ENCODE results near the gene TWSG1.
"Not testable (repeated sequence)": the region's sequence is repeated elsewhere in the genome, so short reads cannot be mapped to it uniquely, and the experiment has no call there.

The TWSG1 gene

GRCh38 chr18:9335697-9336045, 1.1 kb downstream of the TWSG1 start:
- DNase-seq (ENCODE audit: low read depth) = no peak

- no peak for DNase-seq (ENCODE audit: low read depth)
These were observed 2.3 kb downstream of the TWSG1 start for GRCh38 chr18:9336827-9337226.

GRCh38 chr18:9337873-9338272, 3.3 kb downstream of the TWSG1 start:
- DNase-seq (ENCODE audit: low read depth) = no peak

- no peak for DNase-seq (ENCODE audit: low read depth)
These were observed 5.9 kb downstream of the TWSG1 start for GRCh38 chr18:9340472-9340871.

- DNase-seq (ENCODE audit: low read depth) = no peak
These were observed 9.0 kb downstream of the TWSG1 start for GRCh38 chr18:9343577-9343976.

- no peak for DNase-seq (ENCODE audit: low read depth)
These were observed 12.2 kb downstream of the TWSG1 start for GRCh38 chr18:9346775-9347174.

GRCh38 chr18:9348079-9348671, 13.6 kb downstream of the TWSG1 start:
- DNase-seq (ENCODE audit: low read depth) = no peak

GRCh38 chr18:9348766-9349165, 14.2 kb downstream of the TWSG1 start:
- DNase-seq (ENCODE audit: low read depth) = no peak

GRCh38 chr18:9353596-9353995, 19.0 kb downstream of the TWSG1 start:
- DNase-seq (ENCODE audit: low read depth) = no peak

- no peak for DNase-seq (ENCODE audit: low read depth)
These were observed 19.7 kb downstream of the TWSG1 start for GRCh38 chr18:9354256-9354655.

DNA sequence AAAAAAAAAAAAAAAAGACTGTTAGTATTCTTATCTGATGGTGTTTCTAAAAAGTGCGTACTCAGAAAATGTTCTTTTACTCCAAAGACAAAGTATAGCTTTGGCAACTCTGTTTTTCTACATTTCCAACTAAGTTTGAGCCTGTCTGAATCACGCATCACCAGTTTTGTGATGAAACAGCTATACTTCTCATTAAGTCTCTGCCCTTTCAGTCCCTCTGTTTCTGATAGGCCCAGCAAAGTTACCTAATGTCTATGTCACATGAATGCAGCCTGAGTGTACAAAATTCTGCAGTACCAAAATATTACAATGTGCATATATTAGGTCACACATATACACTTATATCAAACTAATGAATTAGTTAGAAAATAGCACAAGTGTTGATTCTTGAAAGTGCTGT, 22.4 kb downstream of the TWSG1 start:
- DNase-seq (ENCODE audit: low read depth) = no peak

GRCh38 chr18:9359796-9360195, 25.2 kb downstream of the TWSG1 start:
- DNase-seq (ENCODE audit: low read depth) = no peak

GRCh38 chr18:9361191-9361590, 26.6 kb downstream of the TWSG1 start:
- DNase-seq (ENCODE audit: low read depth) = no peak

DNA sequence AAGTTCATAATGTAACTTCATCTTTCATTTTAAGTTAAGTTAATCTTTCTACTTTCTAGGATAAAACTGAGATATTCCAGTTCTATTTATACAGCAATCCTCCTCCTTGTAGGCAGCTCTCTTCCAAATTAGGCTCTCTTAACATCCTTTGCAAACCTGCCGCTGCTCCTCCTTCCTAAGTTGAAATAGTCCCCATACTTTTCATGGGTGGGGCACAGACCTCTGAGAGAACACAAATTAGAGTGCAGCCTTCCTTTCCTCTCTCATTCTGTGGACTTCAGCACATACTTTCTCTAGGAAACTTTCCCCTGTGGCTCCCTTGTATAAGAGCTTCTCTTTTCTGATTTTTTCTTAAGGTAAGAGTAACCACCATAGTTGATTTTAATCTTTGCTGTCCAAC, 28.3 kb downstream of the TWSG1 start:
- no peak for DNase-seq (ENCODE audit: low read depth)

- no peak for DNase-seq (ENCODE audit: low read depth)
These were observed 29.7 kb downstream of the TWSG1 start for GRCh38 chr18:9364242-9364641.

DNA sequence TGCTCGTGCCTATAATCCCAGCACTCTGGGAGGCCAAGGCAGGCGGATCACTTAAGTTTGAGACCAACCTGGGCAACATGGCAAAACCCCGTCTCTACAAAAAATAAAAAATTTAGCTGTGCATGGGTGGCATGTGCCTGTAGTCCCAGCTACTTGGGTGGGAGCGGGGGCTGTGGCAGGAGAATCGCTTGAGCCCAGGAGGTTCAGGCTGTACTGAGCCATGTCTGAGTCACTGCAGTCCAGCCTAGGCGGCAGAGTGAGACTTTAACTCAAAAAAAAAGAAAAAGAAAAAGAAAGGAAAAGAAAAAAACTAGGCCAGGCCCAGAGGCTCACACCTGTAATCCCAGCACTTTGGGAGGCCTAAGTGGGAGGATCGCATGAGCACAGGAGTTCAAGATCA, 30.8 kb downstream of the TWSG1 start:
- DNase-seq (ENCODE audit: low read depth) = no peak

DNA sequence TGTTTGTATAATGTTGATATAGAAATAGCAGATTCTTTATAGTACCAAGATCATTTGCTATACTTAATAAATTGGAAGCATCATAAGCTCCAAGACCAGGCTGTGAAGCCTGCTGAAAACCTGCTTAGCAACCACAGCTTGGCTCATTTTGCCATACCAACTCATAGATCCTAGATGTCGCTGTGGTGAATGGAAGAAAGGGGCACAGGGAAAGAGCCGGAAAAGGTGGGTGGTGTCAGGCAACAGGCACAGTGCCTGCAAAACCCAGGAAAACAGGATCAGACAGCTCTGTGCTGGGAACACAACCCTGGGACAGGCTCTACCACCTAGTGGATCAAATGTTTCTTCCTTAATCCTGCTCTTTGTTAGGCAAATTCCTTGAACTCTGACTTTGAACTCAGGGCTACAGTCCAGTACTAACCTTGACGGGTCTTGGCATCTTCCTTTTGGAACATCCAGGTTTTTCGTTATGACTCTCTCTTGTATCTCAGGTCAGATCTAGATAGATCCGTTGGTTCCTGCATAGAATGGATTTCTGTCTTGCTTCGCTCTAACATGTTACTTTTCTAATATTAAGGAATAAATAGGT, 31.6 kb downstream of the TWSG1 start:
- DNase-seq (ENCODE audit: low read depth) = no peak

DNA sequence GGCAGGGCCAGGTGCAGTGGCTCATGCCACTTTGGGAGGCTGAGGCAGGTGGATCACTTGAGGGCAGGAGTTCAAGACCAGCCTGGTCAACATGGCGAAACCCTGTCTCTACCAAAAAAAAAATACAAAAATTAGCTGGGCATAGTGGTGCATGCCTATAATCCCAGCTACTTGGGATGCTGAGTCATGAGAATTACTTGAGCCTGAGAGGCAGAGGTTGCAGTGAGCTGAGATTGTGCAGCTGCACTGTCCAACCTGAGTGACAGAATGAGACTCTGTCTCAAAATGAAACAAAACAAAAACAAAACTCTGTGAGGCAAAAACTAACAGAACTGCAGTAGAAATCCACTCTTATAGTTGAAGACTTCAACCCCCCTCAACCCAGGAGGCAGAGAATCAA, 38.7 kb downstream of the TWSG1 start:
- DNase-seq (ENCODE audit: low read depth) = not testable (repeated sequence)

DNA sequence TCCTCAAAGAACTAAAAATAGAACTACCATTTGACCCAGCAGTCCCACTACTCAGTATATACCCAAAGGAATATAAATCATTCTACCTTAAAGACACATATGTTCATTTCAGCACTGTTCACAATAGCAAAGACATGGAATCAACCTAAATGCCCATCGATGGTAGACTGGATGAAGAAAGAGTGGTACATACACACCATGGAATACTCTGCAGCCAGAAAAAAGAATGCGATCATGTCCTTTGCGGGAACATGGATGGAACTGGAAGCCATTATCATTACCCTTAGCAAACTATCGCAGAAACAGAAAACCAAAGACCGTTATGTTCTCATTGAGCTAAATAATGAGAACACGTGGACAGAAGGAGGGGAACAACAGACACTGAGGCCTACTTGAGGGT, 44.5 kb downstream of the TWSG1 start:
- no peak for DNase-seq (ENCODE audit: low read depth)

DNA sequence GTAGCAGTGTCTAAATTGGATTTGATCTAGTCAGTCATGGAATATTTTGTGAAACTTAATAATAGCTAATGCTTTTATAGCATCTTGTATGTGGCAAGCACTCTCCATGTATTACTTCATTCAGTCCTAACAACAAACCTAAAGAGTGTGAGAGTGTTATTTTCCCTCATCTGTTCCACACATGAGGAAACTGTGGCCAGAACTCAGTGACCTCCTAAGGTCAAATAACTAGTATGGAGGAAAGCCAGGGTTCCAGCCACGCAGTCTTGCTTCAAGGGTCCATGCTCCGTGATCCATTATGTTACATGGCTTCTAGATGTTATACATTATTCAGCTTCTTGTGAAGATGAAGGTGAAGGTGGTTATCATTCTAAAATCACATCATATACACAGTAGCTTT, 45.5 kb downstream of the TWSG1 start:
- no peak for DNase-seq (ENCODE audit: low read depth)

DNA sequence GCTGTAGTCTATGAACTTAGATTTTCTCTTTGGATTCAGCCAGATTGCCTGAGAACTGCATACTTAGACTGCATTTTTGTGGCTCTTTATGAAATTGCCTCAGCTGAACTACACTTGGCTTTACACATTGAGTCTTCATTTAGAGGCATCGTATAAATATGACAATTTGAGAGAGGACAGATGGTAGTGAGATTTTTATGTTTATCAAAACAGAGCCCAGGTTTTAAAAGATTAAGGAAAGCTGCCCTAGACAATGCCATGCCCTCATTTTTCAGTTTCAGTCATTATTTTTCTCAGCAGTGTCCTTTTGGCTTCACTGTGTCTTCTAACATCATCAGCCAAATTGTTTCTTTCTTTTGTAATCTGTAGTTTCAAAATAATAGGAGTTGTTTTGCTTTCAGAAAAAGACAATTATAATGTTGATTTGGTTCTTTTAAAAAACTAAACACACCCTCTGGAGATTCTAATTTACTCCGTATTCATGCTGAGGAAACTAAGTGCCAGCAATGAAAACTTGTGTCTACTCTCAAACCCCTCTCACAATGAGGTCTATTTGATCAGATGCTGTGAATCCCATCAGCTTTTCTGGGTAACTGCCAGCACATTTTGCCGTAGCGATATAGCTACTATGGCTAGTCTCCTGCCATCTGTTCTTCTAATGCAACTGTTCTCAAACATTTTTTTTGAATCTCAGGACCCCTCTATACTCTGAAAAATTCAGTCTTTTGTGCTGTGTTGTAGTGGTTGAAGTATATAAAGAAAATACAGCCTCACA, 46.2 kb downstream of the TWSG1 start:
- DNase-seq (ENCODE audit: low read depth) = no peak

GRCh38 chr18:9386879-9387278, 52.3 kb downstream of the TWSG1 start:
- DNase-seq (ENCODE audit: low read depth) = no peak

- DNase-seq (ENCODE audit: low read depth) = no peak
These were observed 53.3 kb downstream of the TWSG1 start for GRCh38 chr18:9387891-9388290.

DNA sequence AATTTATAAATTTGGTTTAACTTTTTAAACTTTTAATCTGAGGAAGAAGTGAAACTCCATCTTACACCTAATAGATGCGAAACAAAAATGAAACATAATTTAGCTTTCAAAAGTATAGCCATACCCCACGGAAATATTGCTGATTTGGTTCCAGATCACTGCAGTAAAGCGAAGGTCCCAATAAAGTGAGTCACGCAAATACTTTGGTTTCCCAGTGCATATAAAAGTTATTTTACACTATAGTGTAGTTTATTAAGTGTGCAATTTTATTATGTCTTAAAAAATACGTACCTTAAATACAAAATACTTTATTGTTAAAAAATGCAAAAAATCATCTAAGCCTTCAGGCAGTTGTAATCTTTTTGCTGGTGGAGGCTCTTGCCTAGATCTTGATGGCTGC, 55.1 kb downstream of the TWSG1 start:
- DNase-seq (ENCODE audit: low read depth) = no peak
